Progenitor cell of endocrine pancreas (in vitro differentiated cells): ENCODE measurements around the gene PAIP2. TPM values are rescaled to one million over a fixed set of nuclear protein-coding genes. Genes with fewer than 3 reads are reported as not detected.

ENCODE experiments used
- DNase-seq: peaks from one replicate; pipeline ENCODE4 v3.0.0; 2021; ENCODE audit warnings: low spot score; ENCODE audit not compliant: unreplicated experiment
- H3K27ac Mint-ChIP-seq: 2 replicates; pipeline ENCODE4 v1.8.0; 2021; ENCODE audit warnings: mild to moderate bottlenecking, moderate library complexity, mixed read lengths
- H3K27me3 Mint-ChIP-seq: 2 replicates; pipeline ENCODE4 v1.8.0; 2021; ENCODE audit warnings: mixed read lengths
- H3K36me3 Mint-ChIP-seq: 2 replicates; pipeline ENCODE4 v1.8.0; 2022; ENCODE audit warnings: mixed read lengths; ENCODE audit not compliant: insufficient read depth
- H3K4me1 Mint-ChIP-seq: 2 replicates; pipeline ENCODE4 v1.8.0; 2021; ENCODE audit warnings: low read depth, mixed read lengths
- H3K4me3 Mint-ChIP-seq: 2 replicates; pipeline ENCODE4 v1.8.0; 2021; ENCODE audit warnings: low read depth, mild to moderate bottlenecking, moderate library complexity, mixed read lengths
- H3K9me3 Mint-ChIP-seq: 2 replicates; pipeline ENCODE4 v1.8.0; 2021; ENCODE audit warnings: low read depth, mixed read lengths
- CTCF ChIP-seq: fragments of 200-600 bp; sonication (generic); IDR thresholded peaks from one replicate; pipeline ENCODE4 v1.5.0; 2021; ENCODE audit warnings: antibody characterized with exemption, mild to moderate bottlenecking; ENCODE audit not compliant: unreplicated experiment
- total RNA-seq: library from RNA; stranded (reverse); gene quantifications from 2 replicates; pipeline ENCODE4 v1.2.1, GENCODE V29; 2021

Gene PAIP2
- total RNA-seq, 1 donor from 2014 or later, result 97.4 TPM

DNA sequence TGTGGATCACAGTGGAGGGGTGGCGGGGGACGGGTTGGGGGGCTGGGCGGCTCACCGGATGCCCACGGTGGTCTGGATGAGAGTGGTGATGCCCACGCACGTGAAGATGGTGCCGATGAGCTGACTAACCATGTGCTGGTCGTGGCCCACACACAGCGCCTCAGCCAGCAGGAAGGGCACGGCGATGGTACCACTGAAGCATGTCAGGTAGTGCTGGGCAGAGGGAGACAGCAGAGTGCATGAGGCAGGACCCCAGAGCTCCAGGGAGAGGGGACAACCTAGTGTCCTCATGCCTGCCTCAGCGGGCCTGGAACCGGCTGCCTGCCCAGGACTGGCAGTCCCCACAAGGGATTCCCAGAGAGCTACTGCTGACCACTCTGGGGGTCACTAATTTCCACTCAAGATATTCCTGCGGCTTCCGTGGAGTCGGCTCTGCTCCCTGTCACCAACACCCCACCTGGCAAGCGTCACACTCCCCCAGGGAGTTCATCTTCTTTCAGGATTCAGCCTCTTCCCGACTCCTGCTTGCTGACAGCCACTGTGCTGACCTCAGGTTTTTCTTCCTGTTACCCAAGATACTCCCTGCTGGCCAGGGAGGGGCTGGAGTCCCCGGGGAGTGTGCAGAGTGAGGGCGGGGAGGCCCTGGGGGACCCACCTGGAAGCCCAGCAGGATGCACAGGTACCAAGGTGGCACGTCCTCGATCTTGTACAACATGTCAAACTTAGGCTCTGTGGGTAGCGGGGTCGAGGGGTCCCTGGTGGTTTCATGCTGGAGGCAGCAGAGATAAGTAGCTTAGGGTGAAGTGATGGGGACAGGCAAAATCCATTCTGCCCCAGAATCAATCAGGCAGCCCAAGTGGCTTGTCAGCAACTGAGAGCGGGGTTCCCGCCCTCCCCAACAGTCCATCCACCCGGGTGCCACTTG lies 40.4 kb downstream of the PAIP2 start:
- Mint-ChIP-seq H3K4me3 (no peak overlapping the region), H3K4me1 (peaks cover 15% of the 10 kb centered on the region), H3K27me3 (peaks cover 3% of the 10 kb centered on the region), H3K36me3 (peaks cover 1% of the 10 kb centered on the region), H3K27ac (no peak overlapping the region), H3K9me3 (no peaks in the 10 kb centered on the region)
- TF ChIP-seq CTCF, result no peak
- DNase-seq, result no peak

DNA sequence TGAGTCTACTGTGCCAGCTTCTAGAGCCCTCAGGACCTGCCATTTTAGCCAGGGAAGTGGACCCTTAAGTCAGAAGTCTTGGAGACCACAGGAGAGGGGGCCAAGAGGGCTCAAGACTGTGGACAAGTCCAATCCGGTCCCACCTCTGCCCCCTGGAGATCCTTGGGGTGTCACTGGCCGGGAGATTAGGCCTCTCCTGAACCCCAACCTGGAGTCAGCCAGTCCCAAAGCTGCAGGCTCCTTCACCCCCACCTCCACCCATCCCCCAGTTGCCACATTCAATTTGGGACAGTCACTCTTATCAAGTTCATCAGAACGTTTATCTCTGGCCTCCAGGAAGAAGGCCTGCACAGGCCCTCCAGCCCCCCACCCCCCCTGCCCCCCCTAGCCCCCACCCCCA lies 41.2 kb downstream of the PAIP2 start:
- H3K36me3 Mint-ChIP-seq, result no peaks in the 10 kb centered on the region
- no peaks in the 10 kb centered on the region for H3K9me3 Mint-ChIP-seq
- no peak for TF ChIP-seq CTCF
- peaks cover 3% of the 10 kb centered on the region for H3K27me3 Mint-ChIP-seq
- no peak overlapping the region for H3K4me3 Mint-ChIP-seq
- peaks cover 15% of the 10 kb centered on the region for H3K4me1 Mint-ChIP-seq
- no peak overlapping the region for H3K27ac Mint-ChIP-seq
- no peak for DNase-seq

DNA sequence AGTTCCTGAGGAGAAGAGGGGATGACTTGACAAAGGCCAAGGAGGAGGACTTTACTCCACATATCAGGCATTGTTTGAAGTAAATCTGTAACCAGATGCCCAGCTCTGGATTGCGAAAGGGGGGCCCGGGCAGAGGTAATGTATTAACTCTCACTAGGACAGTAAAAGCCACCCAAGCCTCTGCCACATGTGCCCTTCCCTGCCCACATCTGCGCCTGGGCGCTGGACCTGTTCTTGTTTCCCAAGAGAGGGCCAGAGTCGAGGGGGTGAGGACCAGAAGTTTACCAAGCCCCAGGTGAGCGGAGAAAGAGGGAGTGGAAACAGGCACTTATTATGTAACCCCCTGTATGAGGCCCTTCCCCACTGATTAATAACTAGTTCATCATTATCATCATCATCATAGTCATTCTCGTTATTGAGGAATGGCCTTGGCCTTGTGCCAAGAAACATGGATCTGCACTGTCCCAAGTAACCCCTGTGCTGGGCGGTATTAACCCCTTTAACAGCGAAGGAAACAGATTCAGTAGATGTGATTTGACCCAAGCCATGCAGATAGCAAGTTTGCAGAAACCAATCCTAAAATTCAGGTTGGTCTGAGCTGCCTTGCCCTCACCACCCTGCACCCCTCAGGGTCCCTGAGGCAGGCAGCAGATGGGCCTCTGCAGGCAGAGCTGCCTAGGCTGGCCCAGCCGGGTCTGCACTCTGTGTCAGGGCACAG lies 41.8 kb downstream of the PAIP2 start, which contains the start of gene SLC23A1:
SLC23A1 (minus strand) TSS at position 23 of the 718 bp plus-strand sequence. CDS start 44 bp downstream, outside the sequence.
- Mint-ChIP-seq H3K27ac (no peak within 1 kb of the TSS), H3K36me3 (no peaks in the 10 kb centered on the region), H3K4me1 (peaks cover 17% of the 10 kb centered on the region), H3K4me3 (no peak within 1 kb of the TSS), H3K27me3 (peaks cover 3% of the 10 kb centered on the region), H3K9me3 (no peaks in the 10 kb centered on the region)
- no peak for TF ChIP-seq CTCF
- DNase-seq, result no peak

- no peak overlapping the region for H3K4me3 Mint-ChIP-seq
- no peak for TF ChIP-seq CTCF
- peaks cover 3% of the 10 kb centered on the region for H3K27me3 Mint-ChIP-seq
- H3K27ac Mint-ChIP-seq, result no peak overlapping the region
- no peaks in the 10 kb centered on the region for H3K9me3 Mint-ChIP-seq
- H3K36me3 Mint-ChIP-seq, result no peaks in the 10 kb centered on the region
- peaks cover 17% of the 10 kb centered on the region for H3K4me1 Mint-ChIP-seq
- DNase-seq, result no peak
Observed at GRCh38 chr5:139383993-139384590, 42.4 kb downstream of the PAIP2 start.

DNA sequence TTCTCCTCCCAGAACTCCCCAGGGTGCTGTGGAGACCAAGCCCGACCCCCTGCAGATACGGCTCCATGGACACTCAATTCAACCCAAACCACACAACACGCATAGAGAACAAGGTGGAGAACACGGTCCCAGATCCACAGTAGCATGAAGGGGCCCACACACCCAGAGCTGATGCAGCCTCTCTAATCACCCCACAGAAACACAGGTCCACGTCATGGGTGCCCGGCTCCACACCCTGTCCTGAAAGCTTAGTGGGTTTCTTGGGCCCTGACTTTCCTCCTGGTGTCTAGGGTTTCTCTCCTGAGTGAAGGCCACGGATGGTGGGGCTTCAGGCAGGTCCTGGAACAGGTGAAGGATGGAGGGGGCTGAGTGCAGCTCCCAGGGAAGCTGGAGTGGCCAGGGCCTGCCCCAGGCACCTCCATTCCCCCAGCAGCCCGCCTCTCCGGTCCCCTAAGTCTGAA lies 43.0 kb downstream of the PAIP2 start:
- no peaks in the 10 kb centered on the region for H3K9me3 Mint-ChIP-seq
- TF ChIP-seq CTCF, result no peak
- H3K36me3 Mint-ChIP-seq, result no peaks in the 10 kb centered on the region
- no peak overlapping the region for H3K27ac Mint-ChIP-seq
- DNase-seq, result no peak
- no peak overlapping the region for H3K4me3 Mint-ChIP-seq
- H3K4me1 Mint-ChIP-seq, result peaks cover 17% of the 10 kb centered on the region
- peaks cover 3% of the 10 kb centered on the region for H3K27me3 Mint-ChIP-seq
